Small intestine (tissue), 7 donors: ENCODE results near the gene FEV. TPM values are rescaled to one million over a fixed set of nuclear protein-coding genes. Genes with fewer than 3 reads are reported as not detected.
A peak's percentile ranks its signal among the peaks of the same experiment; 100 is the strongest.

ENCODE experiments used
- DNase-seq, 2 donors: peaks; one replicate each; pipeline versions ENCODE4 v3.0.0 to v3.0.0-alpha.2; 2013
- FAIRE-seq: peaks from 2 replicates; lab custom pipeline; 2012; peaks lifted over from hg19 to GRCh38; lab: Jason Lieb, UNC
- H3K27ac ChIP-seq, 3 donors: one replicate each; pipeline ENCODE4 v1.5.1; 2013; ENCODE audit warnings: low read length in 2 of 3, mild to moderate bottlenecking in 2 of 3, control low read depth in 1 of 3, inconsistent platforms in 1 of 3, low read depth in 1 of 3, moderate library complexity in 1 of 3
- H3K27me3 ChIP-seq, 3 donors: one replicate each; pipeline ENCODE4 v1.6.1; 2013; ENCODE audit warnings: low read length in 3 of 3, inconsistent platforms in 1 of 3; ENCODE audit not compliant: control insufficient read depth in 3 of 3, insufficient read depth in 3 of 3
- H3K36me3 ChIP-seq, 3 donors: one replicate each; pipeline ENCODE4 v1.6.1; 2013; ENCODE audit warnings: low read length in 3 of 3, inconsistent platforms in 1 of 3, low read depth in 1 of 3, mild to moderate bottlenecking in 1 of 3, moderate library complexity in 1 of 3; ENCODE audit not compliant: control insufficient read depth in 3 of 3, insufficient read depth in 2 of 3
- H3K4me1 ChIP-seq, 3 donors: one replicate each; pipeline ENCODE4 v1.6.1; 2013; ENCODE audit warnings: low read length in 2 of 3, inconsistent platforms in 1 of 3, low read depth in 1 of 3, mild to moderate bottlenecking in 1 of 3, moderate library complexity in 1 of 3; ENCODE audit not compliant: control insufficient read depth in 3 of 3, insufficient read depth in 2 of 3
- H3K4me3 ChIP-seq, 3 donors: one replicate each; pipeline ENCODE4 v1.5.1; 2013; ENCODE audit warnings: low read length in 3 of 3, control low read depth in 1 of 3, inconsistent platforms in 1 of 3, low read depth in 1 of 3, mild to moderate bottlenecking in 1 of 3, moderate library complexity in 1 of 3
- H3K9me3 ChIP-seq, 2 donors: one replicate each; pipeline ENCODE4 v1.6.1; 2013; ENCODE audit warnings: low read depth in 1 of 2, low read length in 1 of 2; ENCODE audit not compliant: control insufficient read depth in 2 of 2, insufficient read depth in 1 of 2
- WGBS, 3 donors: extraction: QIAGEN DNeasy Blood & Tissue Kit; methylation state at CpG; one replicate each; pipeline ENCODE4 v1.1.7; 2013; 5-methylcytosine and 5-hydroxymethylcytosine counted together
- polyA plus RNA-seq, 4 donors: library from polyadenylated mRNA; stranded (reverse) in 3 of 4; unstranded in 1 of 4; fragments of 200-250 nt in 3 of 4; fragments of 120-200 nt in 1 of 4; gene quantifications; one replicate each; pipeline versions ENCODE4 v1.2.1 to v1.2.3, GENCODE V29; 2013
- donor health status: healthy with polysubstance abuse.
- donor health status: control.
- donor health status: control.
- donor health status: Bipolar disorder and iron deficiency.
- donor health status: healthy.

FEV gene
- polyA plus RNA-seq, 4 donors = 2.9 to 19.5 (median 4.4) TPM

- 16 to 25% (median 18%) methylated on average over 9 of the region's 9 CpGs for WGBS, 3 donors
- peaks cover 2 to 26% (median 4%) of the 10 kb centered on the region in 3 donors for H3K4me1 ChIP-seq
- peak overlapping the region in 1 of 3 donors; percentile 67 for H3K27ac ChIP-seq
Observed at GRCh38 chr2:218999881-219000568, 15.0 kb upstream of the FEV start.

GRCh38 chr2:218999021-218999880 lies 14.3 kb upstream of the FEV start:
- no peaks in the 10 kb centered on the region for H3K9me3 ChIP-seq
- peak overlapping the region in 1 of 3 donors; percentile 67 for H3K27ac ChIP-seq
- FAIRE-seq = no peak
- H3K27me3 ChIP-seq = peaks cover 4 to 83% (median 46%) of the 10 kb centered on the region in 3 donors
- H3K4me1 ChIP-seq = peaks cover 2 to 26% (median 4%) of the 10 kb centered on the region in 3 donors
- 51 to 70% (median 67%) methylated on average over 9 to 10 of the region's 10 CpGs for WGBS, 3 donors
- no peak overlapping the region for H3K4me3 ChIP-seq
- DNase-seq = no peak
- no peaks in the 10 kb centered on the region for H3K36me3 ChIP-seq

More at GRCh38 chr2:218999881-219000568, 15.0 kb upstream of the FEV start:
- FAIRE-seq = no peak
- peaks cover 4 to 81% (median 48%) of the 10 kb centered on the region in 3 donors for H3K27me3 ChIP-seq
- peak overlapping the region in 1 of 3 donors; percentile 41 for H3K4me3 ChIP-seq
- no peaks in the 10 kb centered on the region for H3K9me3 ChIP-seq
- DNase-seq = no peak
- H3K36me3 ChIP-seq = no peaks in the 10 kb centered on the region

GRCh38 chr2:218998414-218999002 lies 13.5 kb upstream of the FEV start:
- H3K36me3 ChIP-seq = no peaks in the 10 kb centered on the region
- H3K27ac ChIP-seq = no peak overlapping the region
- DNase-seq (no peak), FAIRE-seq (no peak)
- no peaks in the 10 kb centered on the region for H3K9me3 ChIP-seq
- H3K27me3 ChIP-seq = peaks cover 7 to 83% (median 47%) of the 10 kb centered on the region in 3 donors
- no peak overlapping the region for H3K4me3 ChIP-seq
- 57 to 71% (median 70%) methylated on average over 12 of the region's 12 CpGs for WGBS, 3 donors
- peaks cover 2 to 31% (median 4%) of the 10 kb centered on the region in 3 donors for H3K4me1 ChIP-seq

GRCh38 chr2:218997731-218998130 lies 12.7 kb upstream of the FEV start:
- 19 to 44% (median 32%) methylated on average over 2 of the region's 2 CpGs for WGBS, 3 donors
- H3K9me3 ChIP-seq = no peaks in the 10 kb centered on the region
- H3K27ac ChIP-seq = no peak overlapping the region
- no peak for DNase-seq
- H3K4me1 ChIP-seq = peaks cover 4 to 31% (median 4%) of the 10 kb centered on the region in 3 donors
- no peaks in the 10 kb centered on the region for H3K36me3 ChIP-seq
- peaks cover 14 to 83% (median 46%) of the 10 kb centered on the region in 3 donors for H3K27me3 ChIP-seq
- FAIRE-seq = no peak
- no peak overlapping the region for H3K4me3 ChIP-seq

- Histone ChIP-seq H3K4me1 (peaks cover 0 to 23% (median 4%) of the 10 kb centered on the region in 3 donors), H3K9me3 (no peaks in the 10 kb centered on the region), H3K36me3 (no peaks in the 10 kb centered on the region), H3K4me3 (no peak overlapping the region), H3K27ac (peak overlapping the region in 2 of 3 donors; percentile 18 to 57), H3K27me3 (peaks cover 14 to 83% (median 43%) of the 10 kb centered on the region in 3 donors)
- FAIRE-seq = no peak
- no peak for DNase-seq
- 21 to 37% (median 24%) methylated on average over 3 to 4 of the region's 4 CpGs for WGBS, 3 donors
Observed at GRCh38 chr2:218996937-218997336, 12.0 kb upstream of the FEV start.

- DNase-seq = peak; percentile 84 to 92
- Histone ChIP-seq H3K36me3 (no peaks in the 10 kb centered on the region), H3K4me3 (peak overlapping the region in 2 of 3 donors; percentile 26 to 29), H3K9me3 (no peaks in the 10 kb centered on the region), H3K27me3 (peaks cover 18 to 86% (median 46%) of the 10 kb centered on the region in 3 donors), H3K27ac (peak overlapping the region in 2 of 3 donors; percentile 25 to 57), H3K4me1 (peaks cover 0 to 20% (median 4%) of the 10 kb centered on the region in 3 donors)
- no peak for FAIRE-seq
- WGBS, 3 donors = 1 to 5% (median 4%) methylated on average over 40 to 43 of the region's 43 CpGs
Observed at GRCh38 chr2:218995972-218996711, 11.2 kb upstream of the FEV start.

GRCh38 chr2:218995561-218995960 lies 10.6 kb upstream of the FEV start:
- H3K4me3 ChIP-seq = no peak overlapping the region
- H3K27ac ChIP-seq = no peak overlapping the region
- FAIRE-seq (no peak), DNase-seq (no peak)
- peaks cover 19 to 86% (median 44%) of the 10 kb centered on the region in 3 donors for H3K27me3 ChIP-seq
- peaks cover 0 to 19% (median 4%) of the 10 kb centered on the region in 3 donors for H3K4me1 ChIP-seq
- 15 to 25% (median 24%) methylated on average over 8 of the region's 8 CpGs for WGBS, 3 donors
- no peaks in the 10 kb centered on the region for H3K36me3 ChIP-seq
- H3K9me3 ChIP-seq = no peaks in the 10 kb centered on the region
